ENCODE results near the gene LMX1B. TPM values are rescaled to one million over a fixed set of nuclear protein-coding genes. Genes with fewer than 3 reads are reported as not detected.
A peak's percentile ranks its signal among the peaks of the same experiment; 100 is the strongest.

Gene LMX1B
- total RNA-seq, 1 donor from 2014 or later: 0.52 TPM

DNA sequence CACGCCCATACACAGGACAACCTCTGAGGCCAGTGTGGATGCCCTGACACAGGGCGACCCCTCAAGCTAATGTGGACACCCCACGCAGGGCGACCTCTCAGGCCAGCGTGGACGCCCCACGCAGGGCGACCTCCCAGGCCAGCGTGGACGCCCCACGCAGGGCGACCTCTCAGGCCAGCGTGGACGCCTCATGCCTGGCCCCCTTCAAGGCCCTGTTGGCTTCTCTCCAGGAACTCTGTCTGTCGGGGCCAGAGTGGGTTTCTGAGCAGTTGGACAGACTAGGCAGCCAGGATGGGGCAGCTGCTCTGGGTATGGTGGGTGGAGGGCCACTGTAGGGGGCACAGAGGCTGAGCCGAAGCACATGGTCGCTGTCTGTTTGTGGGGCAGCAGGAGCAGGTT lies 47.4 kb downstream of the LMX1B start:
- no peak overlapping the region for H3K4me3 ChIP-seq (ENCODE audit: low read depth, low read length)
- DNase-seq (ENCODE audit: low read depth): no peak
- TF ChIP-seq, protein P1, sequence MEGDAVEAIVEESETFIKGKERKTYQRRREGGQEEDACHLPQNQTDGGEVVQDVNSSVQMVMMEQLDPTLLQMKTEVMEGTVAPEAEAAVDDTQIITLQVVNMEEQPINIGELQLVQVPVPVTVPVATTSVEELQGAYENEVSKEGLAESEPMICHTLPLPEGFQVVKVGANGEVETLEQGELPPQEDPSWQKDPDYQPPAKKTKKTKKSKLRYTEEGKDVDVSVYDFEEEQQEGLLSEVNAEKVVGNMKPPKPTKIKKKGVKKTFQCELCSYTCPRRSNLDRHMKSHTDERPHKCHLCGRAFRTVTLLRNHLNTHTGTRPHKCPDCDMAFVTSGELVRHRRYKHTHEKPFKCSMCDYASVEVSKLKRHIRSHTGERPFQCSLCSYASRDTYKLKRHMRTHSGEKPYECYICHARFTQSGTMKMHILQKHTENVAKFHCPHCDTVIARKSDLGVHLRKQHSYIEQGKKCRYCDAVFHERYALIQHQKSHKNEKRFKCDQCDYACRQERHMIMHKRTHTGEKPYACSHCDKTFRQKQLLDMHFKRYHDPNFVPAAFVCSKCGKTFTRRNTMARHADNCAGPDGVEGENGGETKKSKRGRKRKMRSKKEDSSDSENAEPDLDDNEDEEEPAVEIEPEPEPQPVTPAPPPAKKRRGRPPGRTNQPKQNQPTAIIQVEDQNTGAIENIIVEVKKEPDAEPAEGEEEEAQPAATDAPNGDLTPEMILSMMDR (conservative IDR thresholded peaks at IDR 0.05; ENCODE audit: low read depth, low read length): no peak

- H3K4me3 ChIP-seq (ENCODE audit: low read depth, low read length): no peak overlapping the region
- DNase-seq (ENCODE audit: low read depth): peak; percentile 7
- TF ChIP-seq, protein P1 (conservative IDR thresholded peaks at IDR 0.05; ENCODE audit: low read depth, low read length): peak; percentile 45
Measured at GRCh38 chr9:126661521-126662251, 48.0 kb downstream of the LMX1B start.

DNA sequence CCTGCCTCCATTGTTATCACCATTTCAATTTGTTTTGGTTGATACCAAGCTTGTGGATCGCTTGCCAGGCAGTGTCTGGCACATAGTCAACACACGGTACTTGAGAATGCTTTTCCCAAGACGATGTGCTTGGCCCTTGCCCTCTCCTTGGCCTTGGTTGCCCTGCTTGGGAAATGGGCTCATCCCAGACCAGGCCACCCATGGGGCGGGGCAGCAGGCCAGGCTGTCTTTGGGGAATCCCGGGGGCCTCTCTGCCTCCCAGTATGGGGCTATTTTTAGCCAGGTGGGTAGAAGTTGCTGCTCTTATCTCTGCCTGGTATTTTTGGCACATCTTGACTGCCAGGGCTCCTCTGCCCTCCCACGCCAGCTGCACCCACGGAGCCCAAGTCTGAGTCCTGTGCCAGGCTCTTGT lies 49.9 kb downstream of the LMX1B start:
- no peak overlapping the region for H3K4me3 ChIP-seq (ENCODE audit: low read depth, low read length)
- TF ChIP-seq, protein P1 (conservative IDR thresholded peaks at IDR 0.05; ENCODE audit: low read depth, low read length): no peak
- no peak for DNase-seq (ENCODE audit: low read depth)

GRCh38 chr9:126664900-126665643 lies 51.3 kb downstream of the LMX1B start:
- TF ChIP-seq, protein P1 (conservative IDR thresholded peaks at IDR 0.05; ENCODE audit: low read depth, low read length): no peak
- H3K4me3 ChIP-seq (ENCODE audit: low read depth, low read length): no peak overlapping the region
- no peak for DNase-seq (ENCODE audit: low read depth)

- DNase-seq (ENCODE audit: low read depth): no peak
- TF ChIP-seq, protein P1 (conservative IDR thresholded peaks at IDR 0.05; ENCODE audit: low read depth, low read length): no peak
- H3K4me3 ChIP-seq (ENCODE audit: low read depth, low read length): no peak overlapping the region
Measured at GRCh38 chr9:126665644-126666035, 51.9 kb downstream of the LMX1B start.

DNA sequence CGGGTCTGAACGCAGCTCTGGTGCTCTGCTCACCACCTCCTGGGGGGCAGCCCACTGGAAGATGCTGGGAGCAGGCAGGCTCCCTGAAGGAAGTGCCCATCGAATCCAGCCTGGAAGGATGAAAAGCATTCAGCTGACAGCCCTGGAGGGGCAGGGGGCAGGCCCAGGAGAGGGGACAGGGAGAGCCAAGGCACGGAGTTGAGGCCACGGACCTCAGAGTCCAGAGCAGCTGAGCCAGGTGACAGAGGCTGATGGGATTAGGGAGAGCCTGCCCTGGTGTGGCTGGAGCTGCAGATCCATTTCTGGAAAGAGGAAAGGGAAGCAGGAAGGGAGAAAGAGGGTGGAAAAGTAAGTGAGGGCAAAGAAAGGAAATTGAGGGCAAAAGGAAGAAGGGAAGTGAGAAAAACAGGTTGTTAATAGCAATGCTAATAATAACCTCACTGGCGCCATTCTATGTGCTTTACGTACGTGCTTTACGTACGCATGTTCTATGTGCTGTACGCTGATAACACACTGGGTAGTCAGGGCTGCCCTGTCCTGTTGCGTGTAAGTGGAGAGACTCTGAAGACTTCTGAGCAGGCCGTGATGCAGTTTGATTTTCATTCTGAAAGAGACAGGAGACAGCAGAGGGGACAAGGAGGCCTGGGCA lies 52.6 kb downstream of the LMX1B start:
- no peak overlapping the region for H3K4me3 ChIP-seq (ENCODE audit: low read depth, low read length)
- no peak for DNase-seq (ENCODE audit: low read depth)
- TF ChIP-seq, protein P1 (conservative IDR thresholded peaks at IDR 0.05; ENCODE audit: low read depth, low read length): no peak
